Stimulated activated CD8-positive, alpha-beta memory T cell treated with anti-CD3 and anti-CD28 coated beads, Interleukin-12 subunit alpha, Interleukin-12 subunit beta, amount 100 ng/mL, for 1 hour (primary cell): Measurements from ENCODE around the gene SLC11A2.
"Not testable (repeated sequence)": the region's sequence is repeated elsewhere in the genome, so short reads cannot be mapped to it uniquely, and the experiment has no call there.

Experiments used
- DNase-seq: peaks from one replicate; pipeline ENCODE4 v3.0.0-alpha.2; 2020; ENCODE audit warnings: low read depth

SLC11A2 gene

DNA sequence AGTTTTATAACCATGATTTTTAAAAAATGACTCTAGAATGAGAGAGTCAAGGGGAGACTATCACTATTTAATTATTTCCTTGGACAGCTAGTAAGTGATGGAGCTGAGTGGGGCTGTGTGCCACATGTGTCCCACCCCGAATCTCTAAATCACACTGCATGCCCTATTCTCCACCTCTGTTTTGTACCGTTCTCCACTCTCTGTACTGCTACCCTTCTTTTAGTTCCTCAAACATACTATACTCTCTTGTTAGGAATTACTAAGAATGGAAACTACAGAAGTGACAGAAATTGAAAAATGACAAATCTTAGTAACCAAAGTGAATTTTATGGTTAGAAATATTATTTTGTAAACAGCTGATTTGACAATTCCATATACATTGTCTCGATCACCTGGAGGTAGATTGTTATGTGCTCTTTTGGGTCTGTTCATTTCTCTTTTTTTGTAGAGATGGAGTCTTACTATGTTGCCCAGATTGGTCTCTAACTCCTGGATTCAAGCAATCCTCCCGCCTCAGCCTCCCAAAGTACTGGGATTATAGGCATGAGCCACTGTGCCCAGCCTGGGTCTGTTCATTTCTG lies 35.9 kb downstream of the SLC11A2 start:
- no peak for DNase-seq

- no peak for DNase-seq
Measured at GRCh38 chr12:50988871-50989270, 37.3 kb downstream of the SLC11A2 start.

GRCh38 chr12:50988051-50988450 lies 38.1 kb downstream of the SLC11A2 start:
- DNase-seq, result no peak

GRCh38 chr12:50986966-50987737 lies 39.0 kb downstream of the SLC11A2 start:
- DNase-seq, result no peak

DNA sequence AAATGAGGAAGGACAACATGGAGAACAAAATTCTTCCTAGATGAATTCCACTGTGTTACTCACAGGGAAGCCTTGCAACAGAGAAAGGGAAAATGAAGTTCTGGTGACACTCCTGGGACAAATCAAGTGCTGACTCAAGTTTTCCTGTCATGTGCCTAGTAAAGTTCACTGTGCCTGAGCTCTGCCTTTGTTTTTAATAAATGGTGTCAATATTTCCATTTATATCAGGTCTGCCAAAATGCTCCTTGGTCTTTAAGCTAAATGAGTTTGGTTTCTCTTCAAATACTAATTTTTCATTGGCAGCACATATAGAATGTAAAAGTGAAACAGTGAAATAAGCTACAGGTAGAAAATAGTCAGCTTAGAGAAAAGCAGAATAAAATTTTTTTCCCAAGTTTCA lies 40.9 kb downstream of the SLC11A2 start:
- DNase-seq, result no peak

DNA sequence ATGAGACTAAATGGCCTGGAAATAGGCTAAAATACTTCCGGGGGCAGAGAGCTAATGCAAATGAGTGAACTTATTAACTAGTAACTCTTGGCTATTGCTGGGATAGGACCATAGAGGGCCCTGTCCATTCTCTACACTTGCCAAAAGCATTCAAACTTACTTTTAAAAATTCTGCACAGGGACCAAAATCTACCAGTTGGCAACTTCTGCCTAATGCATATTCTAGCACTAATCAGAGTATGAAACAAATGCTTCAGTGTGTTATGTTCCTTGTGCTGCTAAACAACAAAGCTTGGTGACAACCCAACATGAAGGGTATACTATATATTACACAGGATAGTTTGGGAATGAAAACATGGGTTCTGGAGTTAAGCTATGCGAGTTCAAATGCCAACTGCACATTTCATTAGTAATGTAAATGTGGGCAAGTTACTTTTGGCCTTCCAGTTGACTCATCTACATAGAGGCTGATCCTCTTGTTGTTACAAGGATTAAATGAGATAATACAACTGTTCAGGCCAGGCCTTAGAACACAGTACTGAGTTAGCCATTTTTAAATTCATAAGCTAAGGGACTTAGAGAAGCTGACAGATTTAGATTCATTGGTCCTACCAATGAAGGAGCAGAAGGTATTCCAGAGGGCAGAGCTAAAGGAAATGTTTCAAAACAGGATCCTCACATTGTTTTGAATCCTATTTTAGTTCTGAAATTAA lies 41.4 kb downstream of the SLC11A2 start:
- no peak for DNase-seq

DNA sequence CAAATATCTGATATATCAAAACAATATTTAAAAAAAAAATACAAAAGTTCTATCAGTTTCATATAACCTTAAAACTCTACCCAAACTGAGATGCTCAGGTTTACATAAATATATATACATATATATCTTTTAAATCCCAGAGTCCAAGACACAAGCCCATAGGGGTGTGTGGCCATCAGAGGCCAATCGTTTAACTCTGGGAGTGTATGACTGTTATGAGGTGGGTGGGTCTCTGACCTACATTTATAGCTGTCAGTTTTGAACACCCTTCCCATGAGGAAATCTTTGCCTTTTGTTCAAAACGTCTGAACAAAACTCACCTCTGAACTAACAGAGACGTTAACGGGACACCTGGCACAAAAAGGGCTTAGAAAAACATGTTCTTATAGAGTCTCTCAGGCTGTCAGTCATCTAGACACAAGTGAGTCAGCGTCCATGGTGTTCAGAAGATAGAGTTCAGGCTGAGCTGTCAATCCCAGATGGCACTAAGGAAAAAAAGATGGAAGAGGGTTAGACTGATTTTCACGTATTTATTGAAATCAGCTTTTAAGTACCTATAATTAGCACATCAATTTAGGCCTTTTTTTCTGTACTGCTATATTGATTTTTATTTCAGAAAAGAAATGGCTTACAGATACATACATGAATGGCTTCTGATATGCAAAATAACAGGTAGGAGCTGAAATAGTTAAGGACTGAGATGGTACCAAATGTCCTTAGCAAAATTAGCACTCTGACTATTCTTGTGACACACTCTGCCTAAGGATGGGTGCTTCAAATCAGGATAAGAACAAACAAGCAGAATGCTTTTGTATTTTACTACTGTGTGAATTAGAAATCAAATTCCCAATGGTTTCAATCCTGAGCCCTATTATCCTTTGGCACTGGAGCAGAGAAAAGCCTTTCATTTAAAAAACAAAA lies 44.6 kb downstream of the SLC11A2 start:
- no peak for DNase-seq

DNA sequence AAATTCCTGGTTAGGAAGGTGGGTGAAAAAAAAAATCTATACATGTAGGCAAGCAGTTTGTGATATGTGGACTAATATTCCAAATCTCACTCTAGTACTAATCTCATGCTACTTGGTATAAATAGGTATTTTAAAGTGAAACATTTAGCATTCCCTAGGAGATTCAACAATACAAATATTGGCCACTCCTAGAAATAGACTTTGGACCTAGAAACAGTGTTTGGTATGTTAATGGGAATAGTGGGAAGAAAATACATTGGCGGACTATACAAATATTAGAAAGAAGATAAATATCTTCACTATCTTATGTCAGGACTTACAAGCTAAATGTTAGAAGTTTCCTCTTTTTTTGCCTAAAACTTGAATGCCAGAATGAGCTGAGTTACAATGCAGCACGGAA lies 45.6 kb downstream of the SLC11A2 start:
- no peak for DNase-seq

GRCh38 chr12:50979369-50980052 lies 46.7 kb downstream of the SLC11A2 start:
- DNase-seq, result no peak

GRCh38 chr12:50971946-50972345 lies 54.2 kb downstream of the SLC11A2 start:
- no peak for DNase-seq

GRCh38 chr12:50964432-50964831 lies 61.8 kb downstream of the SLC11A2 start:
- no peak for DNase-seq

DNA sequence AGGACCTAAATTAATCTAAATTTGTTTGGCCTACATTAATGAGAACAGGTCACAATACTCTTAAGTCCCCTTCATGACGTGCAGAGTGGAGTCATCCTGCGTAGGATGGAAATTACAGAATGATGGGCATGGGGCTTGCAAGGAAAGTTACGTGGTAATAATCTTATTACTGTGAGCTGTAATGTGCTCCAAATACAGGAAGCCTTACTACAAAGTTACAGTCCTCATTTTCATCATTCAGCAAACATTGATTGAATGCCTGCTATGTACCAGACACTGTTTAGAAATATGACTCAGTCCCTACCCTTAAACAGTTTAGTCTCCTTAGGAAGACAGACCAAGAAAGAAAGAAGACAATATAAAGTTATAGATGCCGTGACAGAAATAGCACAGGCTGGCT lies 64.5 kb downstream of the SLC11A2 start:
- no peak for DNase-seq

DNA sequence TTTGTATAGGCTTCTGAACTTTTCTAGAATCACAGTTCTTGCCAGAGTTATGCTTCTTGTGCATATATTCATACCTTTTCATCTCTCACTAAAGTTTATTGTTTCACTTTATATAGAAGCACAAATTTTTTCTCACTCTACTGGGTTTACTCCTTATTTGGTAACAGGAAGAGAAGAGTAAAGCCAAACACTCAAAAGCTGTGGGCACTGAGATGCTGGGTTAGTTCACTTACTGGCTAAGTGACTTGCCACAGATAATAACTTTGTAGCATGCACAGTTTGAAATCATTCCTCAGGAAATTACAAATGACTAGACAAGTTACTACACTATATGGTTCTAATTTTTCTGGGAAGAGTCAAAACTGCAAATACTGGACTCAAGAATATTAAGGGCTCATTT lies 66.1 kb downstream of the SLC11A2 start:
- DNase-seq, result no peak

- no peak for DNase-seq
Measured at GRCh38 chr12:50955697-50956096, 70.5 kb downstream of the SLC11A2 start.

- no peak for DNase-seq
Measured at GRCh38 chr12:50955288-50955687, 70.9 kb downstream of the SLC11A2 start.

DNA sequence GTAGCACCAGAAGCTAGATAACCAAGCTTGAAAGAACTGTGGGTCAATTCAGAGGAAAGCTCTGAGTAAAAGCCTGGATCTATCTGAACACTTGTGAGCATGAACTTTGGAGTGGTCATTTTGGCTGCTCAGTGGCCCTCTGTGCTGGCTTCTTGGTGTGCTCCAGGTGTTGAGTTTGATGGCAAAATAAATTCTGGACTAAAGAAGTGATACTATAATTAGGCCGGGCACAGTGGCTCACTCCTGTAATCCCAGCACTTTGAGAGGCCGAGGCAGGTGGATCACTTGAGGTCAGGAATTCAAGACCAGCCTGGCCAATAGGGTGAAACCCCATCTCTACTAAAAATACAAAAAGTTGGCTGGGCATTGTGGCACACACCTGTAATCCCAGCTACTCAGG lies 71.4 kb downstream of the SLC11A2 start:
- not testable (repeated sequence) for DNase-seq

DNA sequence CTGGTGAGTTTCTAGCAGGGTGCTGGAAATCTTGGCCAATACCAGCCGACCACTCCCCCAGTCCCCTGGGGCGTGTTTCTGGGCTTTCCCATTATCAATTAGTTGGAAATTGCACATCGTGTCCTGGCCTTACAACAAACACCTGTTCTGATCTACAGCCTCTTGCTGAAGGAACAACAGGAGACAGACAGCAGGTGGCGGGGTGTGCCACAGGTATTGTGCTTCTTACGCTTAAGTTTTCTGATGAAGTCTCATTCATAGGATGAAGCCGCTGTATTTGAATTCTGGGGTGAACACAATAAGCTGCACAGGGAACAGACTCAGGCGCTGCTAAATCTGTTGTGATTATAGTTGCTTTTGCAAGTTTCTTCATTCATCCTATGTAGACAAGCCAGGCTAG lies 73.1 kb downstream of the SLC11A2 start:
- DNase-seq, result no peak

- no peak for DNase-seq
Measured at GRCh38 chr12:50952510-50952909, 73.7 kb downstream of the SLC11A2 start, which contains the start of gene HIGD1C. Gene HIGD1C (plus strand): TSS chr12:50952544. CDS start chr12:50953999, 1,455 bp downstream.

- DNase-seq, result no peak
Measured at GRCh38 chr12:50951112-50951511, 75.1 kb downstream of the SLC11A2 start.

DNA sequence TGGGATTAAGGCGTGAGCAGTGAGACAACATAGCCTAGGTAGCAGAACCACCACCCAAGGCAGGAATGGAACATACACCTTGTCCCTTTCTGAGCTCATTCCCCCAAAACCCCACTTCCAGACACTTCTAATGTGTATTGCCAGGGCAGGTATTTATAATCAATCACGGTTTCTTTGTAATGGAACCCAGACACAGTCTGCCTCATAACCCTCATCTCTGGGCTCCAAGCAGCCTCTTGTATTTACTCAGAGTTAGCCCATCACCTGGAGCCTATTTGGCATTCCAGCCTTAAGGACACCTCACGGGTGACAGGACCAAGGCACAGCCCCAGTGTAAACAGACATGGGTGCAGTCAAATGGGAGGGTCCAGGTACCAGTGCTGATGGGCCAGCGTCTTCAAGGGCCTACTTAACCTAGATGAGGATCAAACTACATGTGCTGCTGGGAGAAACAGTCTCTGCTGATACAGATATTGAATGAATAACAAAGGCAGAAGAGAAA lies 76.3 kb downstream of the SLC11A2 start:
- DNase-seq, result no peak

DNA sequence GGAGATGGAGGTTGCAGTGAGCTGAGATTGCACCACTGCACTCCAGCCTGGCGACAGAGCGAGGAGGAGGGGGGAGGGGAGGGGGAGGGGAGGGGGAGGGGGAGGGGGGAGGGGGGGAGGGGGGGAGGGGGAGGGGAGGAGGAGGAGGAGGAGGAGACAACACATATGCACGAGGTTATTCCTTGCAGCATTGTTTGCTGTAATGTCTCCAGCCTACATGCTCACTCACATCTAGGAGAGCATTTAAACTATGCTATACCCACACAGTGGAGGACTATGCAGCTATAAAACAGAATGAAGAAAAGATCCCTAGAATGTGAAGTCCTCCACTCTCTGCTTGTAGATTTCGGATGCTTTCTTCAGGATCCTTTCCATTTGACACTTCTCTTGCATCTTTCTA lies 77.4 kb downstream of the SLC11A2 start:
- DNase-seq, result no peak
